Right lobe of liver (tissue), 6 donors: Measurements from ENCODE around the gene SH3GLB2. TPM values are rescaled to one million over a fixed set of nuclear protein-coding genes. Genes with fewer than 3 reads are reported as not detected.
A peak's percentile ranks its signal among the peaks of the same experiment; 100 is the strongest.

Source experiments
- ATAC-seq, 4 donors: fragments of 200-7000 bp; cut with Tn5 transposase; one replicate each; pipeline ENCODE4 v1.9.1; 2020; ENCODE audit warnings: mild to moderate bottlenecking in 4 of 4, moderate library complexity in 4 of 4
- DNase-seq, 3 donors: peaks; one replicate each; pipeline ENCODE4 v3.0.0-alpha.2; 2020
- H3K27ac ChIP-seq, 3 donors: fragments of 200-600 bp; one replicate each; pipeline ENCODE4 v1.8.0; 2022
- H3K27me3 ChIP-seq, 2 donors: fragments of 200-600 bp; one replicate each; pipeline ENCODE4 v1.8.0; 2022
- H3K36me3 ChIP-seq, 4 donors: fragments of 200-600 bp; sonication (generic) in 1 of 4; one replicate each; pipeline versions ENCODE4 v1.5.1 to v1.8.0; 2017 to 2022; ENCODE audit warnings: control low read depth in 1 of 4
- H3K4me1 ChIP-seq, 4 donors: fragments of 200-600 bp; sonication (generic) in 1 of 4; one replicate each; pipeline versions ENCODE4 v1.5.1 to v1.8.0; 2017 to 2022; ENCODE audit warnings: control low read depth in 1 of 4
- H3K4me3 ChIP-seq, 3 donors: fragments of 200-600 bp; one replicate each; pipeline ENCODE4 v1.8.0; 2022
- H3K9me3 ChIP-seq, 4 donors: fragments of 200-600 bp; sonication (generic) in 1 of 4; one replicate each; pipeline versions ENCODE4 v1.5.1 to v1.8.0; 2017 to 2022; ENCODE audit warnings: control low read depth in 1 of 4
- CTCF ChIP-seq, 4 donors: fragments of 200-600 bp in 3 of 4; fragments of 450-650 bp in 1 of 4; IDR thresholded peaks; one replicate each; pipeline versions ENCODE4 v1.5.1 to v1.8.0; 2016 to 2022; ENCODE audit warnings: antibody characterized with exemption in 4 of 4, mild to moderate bottlenecking in 2 of 4
- POLR2A ChIP-seq: fragments of 450-650 bp; IDR thresholded peaks from one replicate; pipeline ENCODE4 v1.6.1; 2017; ENCODE audit warnings: antibody characterized with exemption, mild to moderate bottlenecking
- WGBS: methylation state at CpG from one replicate; pipeline ENCODE4 v1.1.6; 2018; ENCODE audit warnings: low coverage, low lambda C conversion rate; ENCODE audit not compliant: insufficient coverage; ENCODE audit errors: missing lambda C conversion rate; 5-methylcytosine and 5-hydroxymethylcytosine counted together
- intact Hi-C, 2 donors: fragments of 100-400 bp; cut with DNase I; formaldehyde crosslinking; loops; one replicate each; pipeline versions ENCODE4 v1.11.2 to v1.14.1; 2022
- total RNA-seq, 6 experiments: library from RNA; depleted of rRNA in 2 of 6; stranded (reverse); fragments of >200 nt in 2 of 6; fragmentation: NEBNext Ultra II Directional in 3 of 6; extraction: Animal tissue kit (Norgen Biotek cat#: 25700) in 3 of 6; gene quantifications; one replicate each; pipeline versions ENCODE4 v1.1.0 to v1.2.4, GENCODE V29; 2016 to 2023
- donor health status: DM: no; HTN: yes; CAD: no.
- donor health status: DM: no; HTN: no; CAD: no.
- donor health status: DM: no; HTN: no; CAD: no.
- donor health status: DM: no; HTN: yes; CAD: no.
- donor health status: DM: no; HTN: yes; CAD: no.

Gene SH3GLB2
- total RNA-seq, 6 experiments from 2014 or later: 23.7 to 28.3 (median 24.7) TPM

- no peaks in the 10 kb centered on the region for H3K36me3 ChIP-seq
- no peaks in the 10 kb centered on the region for H3K27me3 ChIP-seq
- 90% methylated on average over 7 of the region's 12 CpGs for WGBS
- TF ChIP-seq CTCF (IDR thresholded peaks at IDR 0.05) (no peak), POLR2A (no peak)
- no peaks in the 10 kb centered on the region for H3K9me3 ChIP-seq
- H3K4me1 ChIP-seq: peaks cover 0 to 14% (median 5%) of the 10 kb centered on the region in 4 donors
- intact Hi-C loops: no loop called here
- H3K4me3 ChIP-seq: no peak overlapping the region
- DNase-seq (no peak), ATAC-seq (no peak)
- H3K27ac ChIP-seq: no peak overlapping the region
Observed at GRCh38 chr9:129032541-129033159, 4.5 kb upstream of the SH3GLB2 start.

- intact Hi-C loops: no loop called here
- WGBS: 71% methylated on average over 3 of the region's 4 CpGs
- Histone ChIP-seq H3K9me3 (no peaks in the 10 kb centered on the region), H3K27ac (no peak overlapping the region), H3K27me3 (no peaks in the 10 kb centered on the region), H3K36me3 (no peaks in the 10 kb centered on the region), H3K4me3 (no peak overlapping the region), H3K4me1 (peaks cover 0 to 15% (median 5%) of the 10 kb centered on the region in 4 donors)
- no peak for TF ChIP-seq POLR2A
- no peak for TF ChIP-seq CTCF (IDR thresholded peaks at IDR 0.05)
- ATAC-seq: no peak
- no peak for DNase-seq
Observed at GRCh38 chr9:129031514-129031913, 3.4 kb upstream of the SH3GLB2 start.

- H3K27ac ChIP-seq: no peak overlapping the region
- peaks cover 0 to 15% (median 5%) of the 10 kb centered on the region in 4 donors for H3K4me1 ChIP-seq
- H3K9me3 ChIP-seq: no peaks in the 10 kb centered on the region
- no peaks in the 10 kb centered on the region for H3K36me3 ChIP-seq
- intact Hi-C loops: no loop called here
- ATAC-seq: no peak
- H3K4me3 ChIP-seq: no peak overlapping the region
- DNase-seq: no peak
- TF ChIP-seq POLR2A (no peak), CTCF (IDR thresholded peaks at IDR 0.05) (no peak)
- H3K27me3 ChIP-seq: no peaks in the 10 kb centered on the region
Observed at GRCh38 chr9:129030191-129030590, 2.1 kb upstream of the SH3GLB2 start.

GRCh38 chr9:129027685-129028191 lies 393 bp downstream of the SH3GLB2 start:
- DNase-seq (peak in 2 of 3 donors; percentile 62 to 73), ATAC-seq (peak; percentile 2 to 21 (median 4))
- Histone ChIP-seq H3K4me1 (peaks cover 0 to 15% (median 5%) of the 10 kb centered on the region in 4 donors), H3K27ac (peak overlapping the region in 1 of 3 donors; percentile 13), H3K27me3 (no peaks in the 10 kb centered on the region), H3K9me3 (no peaks in the 10 kb centered on the region), H3K36me3 (no peaks in the 10 kb centered on the region), H3K4me3 (peak overlapping the region; percentile 72 to 84 (median 82))
- intact Hi-C loops: no loop called here
- TF ChIP-seq POLR2A: no peak
- no peak for TF ChIP-seq CTCF (IDR thresholded peaks at IDR 0.05)
- no CpG with 5 or more reads among the region's 47 CpGs for WGBS
